GM21529 (cell line): ENCODE results near the gene NSDHL.
"Not testable (repeated sequence)": the region's sequence is repeated elsewhere in the genome, so short reads cannot be mapped to it uniquely, and the experiment has no call there.

Experiments used
- ATAC-seq: cut with Tn5 transposase; IDR thresholded peaks from one replicate; pipeline ENCODE4 v1.9.1; 2021; ENCODE audit not compliant: unreplicated experiment

Gene NSDHL

GRCh38 chrX:152830312-152831305 lies at the start of gene NSDHL, which contains the start of gene CETN2:
TSS of gene NSDHL (plus strand) at chrX:152831063. CDS start at chrX:152846325, 15,262 bp downstream.
TSS of gene CETN2 (minus strand) at chrX:152830757. CDS start at chrX:152830710, 47 bp downstream.
- peak; percentile 98 for ATAC-seq

DNA sequence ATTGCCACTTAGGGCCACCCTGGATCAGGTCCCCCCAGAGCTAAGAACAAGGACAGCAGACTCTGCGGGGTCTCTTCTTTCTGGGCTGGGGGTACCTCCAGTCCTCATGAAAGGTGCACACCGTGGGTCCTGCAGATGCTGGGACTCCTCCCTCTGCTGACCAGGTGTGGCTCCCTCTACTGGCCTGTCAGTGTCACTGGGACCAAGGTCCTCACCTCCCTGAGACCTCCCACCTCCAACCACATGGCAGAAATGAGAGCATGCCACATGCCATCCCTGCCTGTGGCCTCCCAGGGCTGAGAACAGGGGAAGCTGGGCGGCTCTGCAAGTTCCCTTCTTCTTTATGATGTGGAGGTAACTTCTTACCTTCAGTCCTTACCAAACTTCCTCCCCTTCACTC lies 43.8 kb upstream of the NSDHL start:
- peak; percentile 75 for ATAC-seq

- no peak for ATAC-seq
Measured at GRCh38 chrX:152798945-152799344, 31.9 kb upstream of the NSDHL start.

DNA sequence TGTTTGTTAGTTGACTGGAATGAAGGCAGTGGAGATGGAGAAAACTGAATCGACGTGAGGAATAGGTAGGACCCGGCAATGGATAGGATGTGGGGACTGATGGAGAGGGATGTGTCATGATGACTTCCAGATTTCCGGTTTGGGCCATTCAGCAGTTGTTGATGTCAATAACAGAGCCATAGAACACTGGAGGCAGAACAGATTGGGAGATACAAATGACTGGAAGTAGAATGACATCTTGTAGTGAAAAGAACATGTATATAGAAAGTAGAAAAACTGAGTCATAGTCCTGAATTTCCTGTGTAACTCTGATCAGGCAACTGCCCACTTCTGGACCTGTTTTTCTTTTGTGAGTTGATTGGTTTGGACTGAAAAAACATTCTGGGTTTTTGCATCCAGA lies 24.8 kb upstream of the NSDHL start:
- no peak for ATAC-seq

DNA sequence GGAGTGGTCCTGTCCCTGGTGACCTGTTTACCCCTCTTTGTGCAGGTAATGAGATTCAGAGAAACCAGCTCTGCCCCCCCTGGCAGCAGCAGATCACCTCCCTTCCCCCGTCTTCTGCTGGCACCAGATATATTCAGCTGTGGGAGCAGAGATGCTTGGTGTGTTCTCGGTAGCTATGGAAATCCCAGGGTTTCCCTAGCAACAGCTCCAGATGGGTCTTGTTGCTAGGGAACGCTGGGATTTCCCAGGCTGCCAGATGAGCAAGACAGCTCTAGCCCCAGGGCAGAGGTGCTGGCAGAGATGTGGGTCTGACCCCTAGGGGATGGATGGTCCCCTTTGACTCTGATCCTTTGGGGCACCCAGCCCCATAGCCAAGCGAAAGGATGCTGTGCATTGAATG lies 20.5 kb upstream of the NSDHL start:
- ATAC-seq, result no peak

DNA sequence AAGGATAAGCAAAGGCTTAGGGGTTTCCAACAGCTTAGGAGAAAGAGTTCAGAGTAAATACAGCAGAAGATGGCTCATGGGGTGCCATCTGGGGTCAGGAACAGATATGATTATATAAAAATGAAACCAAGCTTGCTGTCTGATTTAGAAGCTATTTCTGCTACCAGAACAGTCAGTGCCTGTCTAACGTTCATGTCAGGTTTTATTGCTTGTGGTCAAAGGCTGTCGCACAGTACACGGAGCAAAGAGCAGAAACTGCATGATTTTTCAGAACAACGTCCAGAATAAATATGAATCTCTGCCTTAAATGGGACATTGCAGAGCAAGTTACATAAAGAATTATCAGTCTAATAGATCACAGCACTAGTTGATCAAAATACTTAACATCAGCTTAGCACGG lies 17.7 kb upstream of the NSDHL start:
- ATAC-seq, result no peak

DNA sequence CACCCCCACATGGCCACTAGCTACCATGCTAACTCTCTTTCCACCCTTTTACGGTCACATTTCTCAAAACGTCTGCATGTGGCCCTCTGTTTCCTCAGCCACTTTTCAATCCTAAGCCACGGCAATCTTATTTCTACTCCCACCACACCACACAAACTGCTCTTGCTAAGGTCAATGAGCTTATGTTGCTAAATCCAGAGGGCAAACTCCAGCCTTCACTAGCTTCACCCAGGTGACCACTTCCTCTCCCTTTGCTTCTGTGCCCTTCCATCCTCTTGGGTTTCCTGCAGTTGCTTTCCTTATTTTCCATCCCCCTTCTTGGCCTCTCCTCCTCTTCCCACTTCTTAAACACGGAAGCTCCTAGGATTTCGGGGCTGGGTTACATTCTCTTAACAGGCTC lies 16.8 kb upstream of the NSDHL start:
- no peak for ATAC-seq

- no peak for ATAC-seq
Measured at GRCh38 chrX:152817078-152817764, 13.6 kb upstream of the NSDHL start.

- no peak for ATAC-seq
Measured at GRCh38 chrX:152818356-152818755, 12.5 kb upstream of the NSDHL start.

- ATAC-seq, result no peak
Measured at GRCh38 chrX:152819266-152819665, 11.6 kb upstream of the NSDHL start.

- ATAC-seq, result no peak
Measured at GRCh38 chrX:152819732-152820131, 11.1 kb upstream of the NSDHL start.

- ATAC-seq, result no peak
Measured at GRCh38 chrX:152821145-152821765, 9.6 kb upstream of the NSDHL start.

GRCh38 chrX:152822383-152823086 lies 8.3 kb upstream of the NSDHL start:
- ATAC-seq, result no peak

DNA sequence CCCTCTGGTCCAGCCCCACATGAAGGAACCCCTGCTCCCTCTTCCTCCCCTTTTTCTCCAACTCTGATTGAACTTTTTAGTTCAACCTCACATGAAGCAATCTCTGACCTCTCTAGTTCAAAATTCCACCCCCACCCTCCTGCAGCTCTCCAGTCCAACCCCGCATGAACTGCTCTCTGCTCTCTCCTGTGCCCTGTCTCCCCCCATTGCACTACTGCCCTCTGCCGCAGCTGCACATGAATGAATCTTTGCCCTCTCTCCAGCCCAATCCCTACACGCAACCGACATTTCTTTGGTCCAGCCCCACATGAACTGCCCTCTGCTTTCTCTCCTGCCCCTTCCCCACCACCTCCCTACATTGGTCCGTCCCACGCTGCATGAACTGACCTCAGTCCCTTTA lies 7.2 kb upstream of the NSDHL start:
- no peak for ATAC-seq

DNA sequence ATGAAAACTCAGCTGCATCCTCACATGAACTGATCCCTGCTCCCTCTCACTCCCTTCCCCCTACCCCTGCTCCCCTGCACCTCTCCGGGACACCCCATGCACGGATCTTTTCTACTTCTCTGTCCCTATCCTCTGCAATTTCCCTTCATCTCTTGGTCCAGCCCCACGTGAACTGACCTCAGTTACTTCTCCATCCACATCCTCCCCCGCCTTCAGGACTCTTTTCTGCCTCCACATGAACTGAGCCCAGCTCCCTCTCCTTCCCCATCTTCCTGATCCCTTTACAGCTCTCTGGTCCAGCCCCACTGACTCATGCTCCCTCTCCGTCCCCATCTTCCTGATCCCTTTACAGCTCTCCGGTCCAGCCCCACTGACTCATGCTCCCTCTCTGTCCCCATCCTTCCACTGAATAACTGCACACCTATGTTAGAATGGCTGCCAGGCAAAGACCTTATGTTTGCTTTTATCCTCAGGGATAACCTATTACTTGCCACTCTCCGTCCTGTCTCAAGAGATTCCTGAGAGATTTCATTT lies 6.0 kb upstream of the NSDHL start:
- no peak for ATAC-seq

GRCh38 chrX:152831391-152831790 lies 528 bp downstream of the NSDHL start:
- peak; percentile 0 for ATAC-seq

GRCh38 chrX:152832520-152832919 lies 1.7 kb downstream of the NSDHL start:
- no peak for ATAC-seq

GRCh38 chrX:152833378-152833777 lies 2.5 kb downstream of the NSDHL start:
- ATAC-seq, result no peak

GRCh38 chrX:152835470-152835869 lies 4.6 kb downstream of the NSDHL start:
- not testable (repeated sequence) for ATAC-seq

- ATAC-seq, result no peak
Measured at GRCh38 chrX:152842772-152843338, 12.0 kb downstream of the NSDHL start.
